HG03460 (cell line): Measurements from ENCODE around the gene ITGA4.

Source experiments
- ATAC-seq: cut with Tn5 transposase; IDR thresholded peaks from one replicate; pipeline ENCODE4 v1.9.1; 2021; ENCODE audit not compliant: unreplicated experiment

ITGA4 gene

DNA sequence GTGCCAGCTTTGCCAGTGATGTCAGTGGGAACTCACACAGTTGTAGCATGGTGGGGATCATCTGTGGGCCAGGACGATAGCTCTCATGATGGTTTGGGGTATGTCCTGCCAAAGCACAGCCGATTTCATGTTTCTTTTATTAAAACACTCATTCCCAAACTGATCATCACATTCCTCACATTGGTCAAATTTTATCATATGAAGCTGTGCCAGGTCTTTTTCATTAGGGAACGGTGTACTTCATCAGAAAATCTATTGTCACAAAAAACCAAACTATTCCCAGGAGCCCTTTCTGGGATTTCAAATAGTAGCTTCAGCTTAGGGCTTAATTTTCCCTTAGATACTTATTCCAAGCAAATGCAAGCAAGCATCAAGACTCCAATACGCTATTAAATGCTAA is 42.0 kb downstream of the ITGA4 start:
- no peak for ATAC-seq

DNA sequence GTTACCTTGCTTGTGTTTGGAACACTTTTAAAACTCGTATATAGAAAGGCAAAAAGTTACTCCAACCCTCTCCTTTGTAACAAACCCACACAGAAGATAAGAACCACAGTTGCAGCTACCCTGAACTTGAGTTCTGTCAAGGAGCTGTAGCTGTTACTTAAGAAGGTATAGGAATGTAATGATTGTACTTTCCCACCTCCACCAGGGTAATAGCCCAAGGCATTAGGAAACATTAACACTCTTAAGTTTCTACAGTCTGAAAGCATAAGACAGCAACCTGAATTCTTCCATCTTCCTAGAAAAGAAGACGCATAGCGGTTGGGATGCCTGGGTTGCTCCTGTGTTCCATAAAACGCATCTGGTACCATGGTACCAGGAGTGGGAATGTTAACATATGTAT is 43.0 kb downstream of the ITGA4 start:
- ATAC-seq: no peak

DNA sequence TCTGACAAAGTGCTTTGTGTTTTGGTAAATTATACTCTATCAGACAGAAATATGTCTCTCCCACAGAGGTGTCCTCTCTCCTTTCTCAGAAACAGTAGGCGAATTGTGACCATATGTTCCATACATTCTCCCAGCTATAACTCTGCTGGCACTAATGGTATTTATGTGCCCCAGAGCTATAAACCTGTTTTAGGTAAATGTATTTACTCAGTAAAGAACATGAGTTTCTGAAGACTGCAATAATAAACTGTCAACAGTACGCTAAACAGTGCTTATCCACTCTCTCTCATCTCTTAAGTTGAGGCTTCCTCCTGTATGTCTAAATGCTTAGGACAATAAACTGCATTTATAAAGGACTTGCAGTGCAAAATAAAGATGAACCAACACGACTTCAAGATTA is 58.5 kb downstream of the ITGA4 start:
- ATAC-seq: no peak

DNA sequence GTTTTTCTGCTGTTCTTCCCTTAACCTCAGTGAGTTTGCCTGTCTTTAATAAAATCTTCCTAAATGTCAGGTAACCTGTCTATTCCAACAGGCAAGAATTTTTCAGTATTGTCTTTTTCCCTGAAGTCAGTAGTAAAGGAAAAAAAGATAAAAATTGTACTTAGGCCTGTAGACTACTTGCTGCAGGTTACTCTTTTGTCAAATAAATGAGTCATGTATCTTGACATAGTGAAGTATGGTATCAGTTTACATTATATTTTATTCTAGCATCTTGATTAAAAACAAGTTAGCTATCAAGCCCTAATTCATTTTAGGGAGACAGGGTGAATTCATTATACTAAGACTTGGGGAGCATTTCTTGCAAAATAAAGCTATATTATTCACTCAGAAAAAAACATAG is 59.8 kb downstream of the ITGA4 start:
- no peak for ATAC-seq

DNA sequence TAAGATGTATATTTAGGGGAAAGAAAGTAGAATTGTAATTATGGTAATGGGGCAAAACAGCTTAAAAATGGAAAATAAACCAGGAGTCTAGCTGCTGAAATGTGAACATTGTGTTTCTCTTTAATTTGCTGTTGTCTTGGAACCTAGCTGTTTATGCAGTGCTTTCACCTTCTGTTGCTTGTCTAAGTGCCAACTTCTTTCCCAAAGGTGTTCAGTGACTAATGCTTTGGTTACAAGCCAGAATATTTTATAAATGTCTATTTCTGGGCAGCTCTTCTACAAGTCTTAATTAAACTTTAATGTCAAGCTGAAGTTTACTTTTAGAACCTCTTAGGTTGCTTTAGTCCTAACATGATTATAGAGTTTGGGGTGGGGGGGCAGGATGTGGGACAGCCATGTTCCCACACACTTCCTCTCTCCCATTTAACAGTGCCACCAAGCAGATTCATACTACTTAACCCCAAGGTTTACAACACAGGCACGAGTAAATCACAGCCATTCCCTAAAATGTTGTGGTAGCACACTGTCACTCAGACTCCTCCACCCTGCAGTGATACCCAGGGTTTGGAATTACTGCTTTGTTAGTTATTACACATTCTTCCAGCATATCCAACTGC is 60.6 kb downstream of the ITGA4 start:
- no peak for ATAC-seq

DNA sequence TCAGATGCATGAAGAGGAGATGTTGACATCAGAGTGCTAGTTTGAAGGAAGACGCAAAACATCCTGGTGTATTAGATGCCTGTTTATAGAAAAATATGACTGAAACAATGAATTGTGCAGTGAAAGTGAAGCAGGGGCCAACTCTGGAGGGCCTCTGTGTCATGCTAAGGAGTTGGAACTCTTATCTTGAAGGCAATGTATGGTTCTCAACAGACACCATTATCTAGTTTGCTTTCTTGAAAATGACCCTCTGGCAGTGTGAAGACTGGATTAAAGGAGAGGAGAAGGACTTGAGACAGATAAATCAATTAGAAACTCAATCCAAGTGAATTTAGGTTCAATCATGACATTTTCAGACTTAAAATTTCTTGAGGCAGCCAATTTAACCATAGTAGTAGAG is 63.1 kb downstream of the ITGA4 start:
- no peak for ATAC-seq

DNA sequence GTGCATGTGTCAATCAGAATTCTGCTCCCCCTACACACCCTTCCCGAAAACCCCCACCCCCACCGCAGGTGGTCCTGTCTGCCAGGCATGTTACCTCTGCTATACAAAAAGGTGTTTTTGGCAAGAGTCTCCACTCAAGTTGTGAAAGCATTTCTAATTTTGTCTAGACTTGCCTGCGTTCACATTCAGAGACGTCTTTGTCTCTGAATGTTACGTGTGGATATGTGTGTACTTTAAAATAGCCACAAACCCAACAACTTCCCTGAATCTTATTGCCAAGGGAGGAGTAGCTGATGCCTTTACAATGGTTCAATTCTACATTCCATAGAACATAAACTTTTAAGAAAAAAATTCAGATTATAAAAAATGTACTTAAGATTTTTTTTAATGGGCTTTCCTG is 66.6 kb downstream of the ITGA4 start:
- no peak for ATAC-seq

DNA sequence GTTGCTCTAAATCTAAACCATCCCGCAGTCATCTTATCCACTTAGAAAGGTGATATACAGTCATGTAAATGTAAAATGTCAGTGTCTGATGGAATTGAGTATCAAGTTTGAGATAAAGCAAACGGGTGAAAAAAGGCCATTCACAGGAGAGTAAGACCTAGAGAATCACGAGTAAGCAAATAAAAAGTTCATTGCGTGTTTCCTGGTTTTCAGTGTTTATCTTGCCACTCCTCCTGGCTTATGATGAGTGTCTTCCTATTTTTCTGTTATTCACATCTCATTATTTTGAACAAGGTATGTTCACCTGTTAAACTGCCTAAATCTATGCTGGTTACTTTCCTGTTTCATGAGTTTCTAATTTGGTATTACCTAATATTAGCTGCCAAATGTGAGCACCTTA is 68.8 kb downstream of the ITGA4 start:
- ATAC-seq: no peak

DNA sequence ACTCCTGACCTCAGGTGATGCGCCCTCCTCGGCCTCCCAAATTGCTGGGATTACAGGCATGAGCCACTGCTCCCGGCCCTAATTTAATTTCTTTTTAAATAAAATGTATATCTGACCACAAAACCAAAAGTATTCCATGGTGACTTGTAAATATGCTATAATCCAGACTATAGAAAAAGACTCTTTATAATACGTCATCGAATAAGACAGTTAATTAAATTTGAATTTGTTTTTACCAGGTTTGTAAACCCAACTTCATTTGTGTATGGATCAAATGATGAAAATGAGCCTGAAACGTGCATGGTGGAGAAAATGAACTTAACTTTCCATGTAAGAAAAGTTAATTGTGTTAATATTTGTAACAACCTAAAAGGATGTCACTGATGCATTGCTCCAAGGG is 69.9 kb downstream of the ITGA4 start:
- no peak for ATAC-seq

DNA sequence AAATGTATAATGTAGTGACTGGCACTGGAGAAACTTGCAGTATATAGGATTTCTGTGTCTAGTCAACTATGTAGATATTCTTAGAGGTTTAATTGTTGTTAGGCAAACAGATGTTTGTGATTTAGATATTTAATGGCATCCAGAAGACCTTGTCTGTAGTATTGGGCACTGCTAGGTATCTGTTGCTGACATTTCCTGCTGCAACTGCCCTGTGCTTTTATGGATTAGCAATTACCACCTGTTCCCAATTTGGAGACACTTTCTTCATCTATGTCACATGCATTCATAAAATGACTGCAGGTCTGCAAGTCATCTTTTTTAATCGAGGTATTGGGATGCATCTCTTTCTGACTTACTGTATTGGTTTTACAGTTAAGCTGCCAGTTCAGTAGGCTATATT is 71.3 kb downstream of the ITGA4 start:
- no peak for ATAC-seq

DNA sequence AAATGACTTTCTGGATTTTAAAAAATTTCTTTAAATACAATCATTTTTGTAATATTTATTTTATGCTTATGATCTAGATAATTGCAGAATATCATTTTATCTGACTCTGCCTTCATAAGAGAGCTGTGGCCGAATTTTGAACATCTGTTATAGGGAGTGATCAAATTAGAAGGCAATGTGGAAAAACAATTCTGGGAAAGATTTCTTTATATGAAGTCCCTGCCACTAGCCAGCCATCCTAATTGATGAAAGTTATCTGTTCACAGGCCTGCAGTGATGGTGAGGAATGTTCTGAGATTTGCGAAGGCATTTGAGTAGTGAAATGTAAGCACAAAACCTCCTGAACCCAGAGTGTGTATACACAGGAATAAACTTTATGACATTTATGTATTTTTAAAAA is 79.5 kb downstream of the ITGA4 start:
- ATAC-seq: no peak

DNA sequence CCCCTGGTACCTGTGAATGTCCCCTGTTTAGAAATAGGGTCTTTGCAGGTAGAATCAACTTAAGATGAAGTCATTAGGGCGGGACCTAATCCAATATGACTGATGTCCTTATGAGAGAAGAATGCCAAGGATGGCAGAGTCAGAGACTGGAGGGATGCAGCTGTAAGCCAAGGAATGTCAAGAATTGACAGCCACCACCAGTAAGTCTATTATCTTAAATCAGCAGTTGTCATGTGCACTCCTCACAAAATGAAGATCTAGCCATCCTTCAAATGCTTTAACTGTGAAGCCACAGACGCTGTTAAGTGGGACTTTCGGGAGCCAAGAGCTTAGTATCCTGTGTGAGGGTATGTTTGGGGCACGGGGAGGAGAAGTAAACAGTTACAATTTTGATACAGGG is 83.2 kb downstream of the ITGA4 start:
- no peak for ATAC-seq

DNA sequence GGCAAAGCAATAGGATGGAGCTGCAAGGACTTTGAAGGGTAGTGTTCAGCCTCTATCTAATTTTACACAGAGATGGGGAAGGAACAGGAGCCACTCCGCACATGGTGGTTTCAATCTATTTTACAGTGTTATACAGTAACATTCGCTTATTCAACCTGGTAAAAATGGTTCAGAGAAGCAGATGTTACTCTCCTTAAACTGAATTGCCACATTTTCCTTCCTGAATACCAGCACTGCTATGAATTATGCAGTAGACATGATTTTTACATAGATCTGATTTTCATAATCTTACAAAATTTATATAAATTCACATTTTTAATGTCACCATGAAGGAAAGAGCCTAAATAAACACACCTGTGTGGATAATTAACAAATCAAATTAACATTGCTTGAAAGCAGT is 85.0 kb downstream of the ITGA4 start:
- no peak for ATAC-seq

DNA sequence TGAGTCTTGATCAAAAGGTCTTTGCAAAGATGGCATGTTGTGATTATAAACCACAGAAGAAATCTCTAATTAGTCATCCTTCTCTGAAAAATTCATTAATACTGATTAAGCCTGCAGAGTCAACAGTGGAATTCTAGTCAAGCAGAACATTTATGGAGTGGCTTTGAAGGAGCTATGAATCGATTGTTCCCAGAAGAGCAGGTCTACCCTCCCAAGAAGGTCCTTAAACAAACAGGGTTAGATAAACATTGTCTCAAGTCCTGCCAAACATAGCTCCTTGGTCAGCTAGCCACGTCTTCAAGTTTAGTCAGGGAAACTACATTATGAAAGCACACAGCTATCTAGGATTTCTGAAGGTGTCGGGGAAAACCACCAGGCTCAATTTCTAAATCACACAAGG is 88.9 kb downstream of the ITGA4 start:
- ATAC-seq: no peak

DNA sequence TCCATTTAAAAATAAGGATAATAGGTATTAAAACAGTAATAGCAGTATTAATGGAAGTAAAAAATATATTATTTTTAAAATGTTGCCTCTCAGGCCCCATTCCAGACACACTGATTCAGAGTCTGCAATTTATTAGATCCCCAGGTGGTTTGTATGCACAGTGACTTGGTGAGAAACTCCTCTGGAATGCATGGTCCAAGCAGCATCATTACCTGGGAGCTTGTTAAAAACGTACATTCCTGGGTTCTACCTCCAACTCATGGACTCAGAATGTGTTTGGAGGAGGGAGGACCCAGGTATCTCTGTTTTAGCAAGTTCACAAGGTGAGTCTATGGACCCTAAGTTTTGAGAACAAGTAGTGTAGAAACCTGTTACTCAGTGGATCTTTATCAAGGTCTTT is 95.6 kb downstream of the ITGA4 start:
- no peak for ATAC-seq

DNA sequence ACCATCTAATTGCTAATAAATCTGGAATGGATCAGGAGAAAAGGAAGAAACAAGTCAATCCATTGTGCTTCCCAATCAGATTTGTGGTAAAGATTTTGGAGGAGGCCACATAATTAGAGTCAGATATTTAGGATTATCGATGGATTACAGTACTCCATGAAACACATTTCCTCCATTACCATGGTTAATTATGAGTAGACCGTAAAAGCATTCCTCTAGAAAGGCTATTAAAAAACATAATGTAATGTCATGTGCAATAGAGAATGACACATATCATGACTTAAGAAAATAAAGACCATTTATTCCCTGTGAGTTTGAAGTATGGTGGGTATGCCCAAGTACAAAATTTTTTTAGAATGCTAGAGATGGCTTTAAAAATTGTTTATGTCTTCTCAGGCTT is 96.1 kb downstream of the ITGA4 start:
- ATAC-seq: no peak

DNA sequence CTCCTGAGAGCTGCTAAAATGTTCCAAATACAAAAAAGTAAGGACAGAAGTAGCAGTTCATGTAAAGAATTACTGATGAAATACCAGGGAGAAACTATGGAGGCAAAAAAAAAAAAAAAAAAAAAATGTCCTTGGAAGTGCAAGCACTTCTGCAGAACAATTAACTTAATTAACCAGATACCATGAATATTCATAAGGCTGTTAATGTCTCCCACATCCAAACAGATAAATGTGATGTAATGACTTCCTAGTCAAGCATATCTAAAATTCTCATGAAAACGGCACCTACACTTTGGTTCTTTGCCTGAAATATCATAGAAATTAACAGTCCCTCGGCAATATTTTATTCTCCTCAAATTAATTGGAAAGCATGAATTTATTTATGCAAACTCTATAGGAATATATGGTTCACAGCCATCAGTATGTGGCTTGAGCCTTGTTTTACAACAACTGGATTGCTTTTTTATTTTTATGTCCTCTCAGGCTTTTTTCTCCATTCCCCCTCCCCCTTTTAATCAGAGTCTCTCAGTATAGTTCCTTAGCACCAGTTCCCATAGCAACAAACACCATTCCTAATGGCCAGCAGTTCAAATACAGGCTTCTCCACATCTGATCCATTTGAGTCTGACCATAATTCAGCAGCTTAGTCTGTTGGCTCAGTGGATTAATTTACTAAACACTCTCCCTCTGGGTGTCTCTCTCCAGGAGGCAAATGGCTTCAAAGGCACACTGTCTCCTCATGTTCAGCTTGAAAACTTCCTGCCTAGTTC is 97.1 kb downstream of the ITGA4 start:
- ATAC-seq: no peak

DNA sequence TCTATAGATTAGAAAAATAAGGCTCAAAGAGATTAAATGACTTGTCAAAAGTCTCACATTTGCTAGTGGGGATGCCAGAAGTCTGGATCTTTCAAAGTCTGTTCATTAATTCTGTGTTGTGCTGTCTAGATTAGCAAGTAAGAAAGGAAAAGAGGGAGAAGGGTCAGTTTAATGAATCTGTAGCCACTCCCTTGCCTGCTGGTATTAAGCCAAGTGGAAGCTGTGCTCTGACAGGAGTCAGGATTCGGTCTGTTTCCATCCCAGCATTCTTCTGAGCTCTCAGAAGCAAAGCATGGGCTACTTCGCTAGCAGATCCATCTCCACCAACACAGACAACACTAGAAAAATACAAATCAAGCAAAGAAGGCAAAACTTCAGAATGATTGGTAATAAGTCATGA is 101.2 kb downstream of the ITGA4 start:
- ATAC-seq: no peak

DNA sequence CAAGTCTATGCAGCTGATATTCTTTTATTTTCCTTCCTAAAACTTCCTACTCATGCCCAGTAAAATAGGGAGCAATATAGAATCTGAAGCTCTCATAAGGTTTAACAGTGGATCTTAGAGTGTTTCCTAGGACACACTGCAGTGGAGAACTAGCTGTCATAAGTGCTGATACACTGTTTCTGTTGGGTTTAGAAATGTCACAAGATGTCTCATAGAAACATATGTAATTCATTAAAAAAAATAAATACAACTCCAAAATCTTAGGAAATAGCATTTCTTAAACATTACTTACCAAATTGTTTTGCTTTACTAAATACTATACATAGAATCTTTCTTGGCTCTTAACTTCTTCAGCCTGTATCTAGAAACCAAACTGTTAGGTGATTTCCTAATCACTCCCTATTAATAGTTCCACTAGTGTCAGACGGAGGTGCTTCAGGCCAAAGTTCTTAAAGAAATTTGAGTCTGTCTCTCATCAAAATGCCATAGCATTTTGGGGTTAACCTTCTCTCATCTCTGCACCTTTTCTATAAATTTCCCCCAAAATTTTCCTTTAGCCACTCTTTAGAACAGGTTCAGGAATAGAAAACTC is 106.0 kb downstream of the ITGA4 start:
- ATAC-seq: no peak

DNA sequence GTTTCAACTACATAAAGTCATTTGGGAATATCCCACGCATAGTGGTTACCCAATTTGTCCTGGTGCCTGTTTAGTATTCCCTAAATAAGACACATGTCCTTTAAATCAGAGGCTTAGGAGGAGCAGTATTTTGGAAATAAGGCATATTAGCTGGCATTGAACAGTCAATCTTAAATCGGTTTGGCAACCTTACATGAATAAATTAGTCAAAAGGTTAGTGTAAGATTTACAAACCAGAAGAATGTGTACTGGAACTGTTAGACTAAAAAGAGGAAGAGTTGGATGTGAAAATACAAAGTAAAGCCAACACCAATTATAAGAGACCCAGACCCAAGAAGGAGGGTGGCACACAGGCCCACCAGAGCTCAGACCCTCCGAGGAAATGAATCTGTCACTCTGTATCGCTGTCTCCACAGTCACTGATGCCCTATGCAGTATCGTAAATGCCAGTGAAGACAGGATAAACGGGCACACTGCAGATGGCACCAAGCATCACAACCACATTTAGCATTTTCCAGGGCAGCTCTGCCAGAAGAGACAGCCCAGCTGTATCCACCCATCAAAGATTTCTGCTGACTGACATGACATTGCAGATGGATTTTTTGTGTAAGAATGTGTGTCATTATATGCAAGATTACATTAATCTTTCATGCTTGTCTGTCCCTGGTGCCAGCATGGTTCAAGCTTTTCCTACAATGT is 109.3 kb downstream of the ITGA4 start:
- ATAC-seq: no peak

DNA sequence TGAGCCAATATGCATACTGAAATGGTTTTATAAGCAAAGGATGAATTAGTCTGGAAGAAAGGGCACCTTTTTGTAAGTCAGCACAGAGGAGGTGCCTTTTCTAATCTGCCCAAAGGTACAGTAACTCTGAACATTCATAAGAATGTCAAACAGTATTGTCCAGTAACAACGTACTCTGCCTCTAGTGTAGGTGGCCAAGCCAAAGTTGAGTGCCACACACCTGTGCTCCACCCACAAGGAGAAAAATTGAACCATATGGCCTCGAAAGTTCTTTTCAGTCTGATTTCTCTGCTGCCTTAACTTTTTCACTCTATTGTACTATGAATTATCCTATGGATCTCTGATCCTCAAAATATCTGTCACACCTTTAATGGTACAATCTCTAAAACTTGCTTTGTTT is 112.9 kb downstream of the ITGA4 start:
- no peak for ATAC-seq
